Endodermal cell (in vitro differentiated cells): ENCODE results near the gene C17orf50. TPM values are rescaled to one million over a fixed set of nuclear protein-coding genes. Genes with fewer than 3 reads are reported as not detected.

Experiments
- DNase-seq: peaks from one replicate; pipeline ENCODE4 v3.0.0-alpha.2; 2017
- H3K27ac ChIP-seq: 2 replicates; pipeline ENCODE4 v1.5.1; 2013; ENCODE audit warnings: mild to moderate bottlenecking, low read depth, low read length, moderate library complexity
- H3K27me3 ChIP-seq: 2 replicates; pipeline ENCODE4 v1.6.1; 2013; ENCODE audit warnings: mild to moderate bottlenecking, low read length, moderate library complexity; ENCODE audit not compliant: insufficient read depth, control insufficient read depth, poor library complexity, severe bottlenecking
- H3K36me3 ChIP-seq: 2 replicates; pipeline ENCODE4 v1.7.0; 2013; ENCODE audit warnings: mild to moderate bottlenecking, low read length, moderate library complexity; ENCODE audit not compliant: control insufficient read depth, insufficient read depth
- H3K4me1 ChIP-seq: one replicate; pipeline ENCODE4 v1.7.0; 2013; ENCODE audit warnings: low read length; ENCODE audit not compliant: control insufficient read depth, insufficient read depth
- H3K4me3 ChIP-seq: 2 replicates; pipeline ENCODE4 v1.5.1; 2013; ENCODE audit warnings: mild to moderate bottlenecking, low read length, moderate library complexity
- H3K9ac ChIP-seq: 2 replicates; pipeline ENCODE4 v1.6.1; 2013; ENCODE audit warnings: mild to moderate bottlenecking, low read length, moderate library complexity; ENCODE audit not compliant: poor library complexity, severe bottlenecking; ENCODE audit errors: extremely low read depth
- H3K9me3 ChIP-seq: 2 replicates; pipeline ENCODE4 v1.6.1; 2013; ENCODE audit warnings: mild to moderate bottlenecking, low read length, moderate library complexity; ENCODE audit not compliant: control insufficient read depth
- H3K27ac Mint-ChIP-seq: 2 replicates; pipeline ENCODE4 v1.8.0; 2020; ENCODE audit warnings: mixed read lengths
- H3K27me3 Mint-ChIP-seq: 2 replicates; pipeline ENCODE4 v1.8.0; 2021; ENCODE audit warnings: mild to moderate bottlenecking, mixed read lengths; ENCODE audit not compliant: insufficient read depth
- H3K36me3 Mint-ChIP-seq: 2 replicates; pipeline ENCODE4 v1.8.0; 2020; ENCODE audit warnings: low read depth, mixed read lengths
- H3K4me1 Mint-ChIP-seq: 2 replicates; pipeline ENCODE4 v1.8.0; 2020; ENCODE audit warnings: mixed read lengths
- H3K4me3 Mint-ChIP-seq: 2 replicates; pipeline ENCODE4 v1.8.0; 2020; ENCODE audit warnings: mild to moderate bottlenecking, moderate library complexity, mixed read lengths
- H3K9me3 Mint-ChIP-seq: 2 replicates; pipeline ENCODE4 v1.8.0; 2020; ENCODE audit warnings: mild to moderate bottlenecking, mixed read lengths
- WGBS, 2 experiments: methylation state at CpG; one replicate each; pipeline versions ENCODE4 v1.1.5 to v1.1.7; 2013; ENCODE audit warnings: missing lambda C conversion rate in 2 of 2, mixed read lengths in 1 of 2; ENCODE audit not compliant: insufficient coverage in 1 of 2, insufficient read length in 1 of 2; 5-methylcytosine and 5-hydroxymethylcytosine counted together
- total RNA-seq, 2 donors: library from RNA; stranded (reverse); fragmentation: NEBNext Ultra II Directional in 1 of 2; extraction: Animal tissue kit (Norgen Biotek cat#: 25700) in 1 of 2; gene quantifications; 2 replicates in 1 of 2; 3 replicates in 1 of 2; pipeline ENCODE4 v1.2.1, GENCODE V29; 2021
- TF ChIP-seq, protein P1 (sequence below): fragments of 200-600 bp; sonication (generic); conservative IDR thresholded peaks from 2 replicates; pipeline ENCODE4 v1.5.0; 2021; ENCODE audit warnings: antibody characterized with exemption, mild to moderate bottlenecking

Gene C17orf50
- total RNA-seq, 2 donors from 2014 or later, result not detected

DNA sequence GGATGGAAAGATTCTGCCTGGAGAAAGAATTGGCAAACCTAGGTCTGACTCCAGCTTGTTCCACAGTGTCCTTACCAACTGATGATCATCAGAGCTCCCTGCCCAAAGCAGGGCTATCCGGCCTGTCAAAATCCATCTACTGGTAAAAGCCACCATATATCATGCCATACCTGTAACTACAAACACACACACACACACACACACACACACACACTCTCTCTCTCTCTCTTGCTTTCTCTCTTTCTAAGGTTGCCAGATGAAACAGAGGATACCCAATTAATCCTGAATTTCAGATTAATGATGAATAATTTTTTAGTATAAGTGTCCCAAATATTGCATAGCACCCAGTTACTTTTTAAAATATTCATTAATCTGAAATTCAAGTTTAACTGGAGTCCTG, 36.3 kb downstream of the C17orf50 start:
- no peaks in the 10 kb centered on the region for H3K9me3 ChIP-seq
- Mint-ChIP-seq H3K9me3 (no peaks in the 10 kb centered on the region), H3K36me3 (no peaks in the 10 kb centered on the region), H3K4me3 (no peak overlapping the region), H3K4me1 (no peaks in the 10 kb centered on the region), H3K27me3 (peaks cover 78% of the 10 kb centered on the region), H3K27ac (no peak overlapping the region)
- H3K9ac ChIP-seq, result no peak overlapping the region
- H3K4me1 ChIP-seq, result no peaks in the 10 kb centered on the region
- peaks cover 81% of the 10 kb centered on the region for H3K27me3 ChIP-seq
- H3K36me3 ChIP-seq, result no peaks in the 10 kb centered on the region
- H3K27ac ChIP-seq, result no peak overlapping the region
- WGBS, 2 experiments, result 60 to 77% methylated on average over 1 of the region's 1 CpG
- no peak overlapping the region for H3K4me3 ChIP-seq
- TF ChIP-seq, protein P1, sequence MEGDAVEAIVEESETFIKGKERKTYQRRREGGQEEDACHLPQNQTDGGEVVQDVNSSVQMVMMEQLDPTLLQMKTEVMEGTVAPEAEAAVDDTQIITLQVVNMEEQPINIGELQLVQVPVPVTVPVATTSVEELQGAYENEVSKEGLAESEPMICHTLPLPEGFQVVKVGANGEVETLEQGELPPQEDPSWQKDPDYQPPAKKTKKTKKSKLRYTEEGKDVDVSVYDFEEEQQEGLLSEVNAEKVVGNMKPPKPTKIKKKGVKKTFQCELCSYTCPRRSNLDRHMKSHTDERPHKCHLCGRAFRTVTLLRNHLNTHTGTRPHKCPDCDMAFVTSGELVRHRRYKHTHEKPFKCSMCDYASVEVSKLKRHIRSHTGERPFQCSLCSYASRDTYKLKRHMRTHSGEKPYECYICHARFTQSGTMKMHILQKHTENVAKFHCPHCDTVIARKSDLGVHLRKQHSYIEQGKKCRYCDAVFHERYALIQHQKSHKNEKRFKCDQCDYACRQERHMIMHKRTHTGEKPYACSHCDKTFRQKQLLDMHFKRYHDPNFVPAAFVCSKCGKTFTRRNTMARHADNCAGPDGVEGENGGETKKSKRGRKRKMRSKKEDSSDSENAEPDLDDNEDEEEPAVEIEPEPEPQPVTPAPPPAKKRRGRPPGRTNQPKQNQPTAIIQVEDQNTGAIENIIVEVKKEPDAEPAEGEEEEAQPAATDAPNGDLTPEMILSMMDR, result no peak
- no peak for DNase-seq

DNA sequence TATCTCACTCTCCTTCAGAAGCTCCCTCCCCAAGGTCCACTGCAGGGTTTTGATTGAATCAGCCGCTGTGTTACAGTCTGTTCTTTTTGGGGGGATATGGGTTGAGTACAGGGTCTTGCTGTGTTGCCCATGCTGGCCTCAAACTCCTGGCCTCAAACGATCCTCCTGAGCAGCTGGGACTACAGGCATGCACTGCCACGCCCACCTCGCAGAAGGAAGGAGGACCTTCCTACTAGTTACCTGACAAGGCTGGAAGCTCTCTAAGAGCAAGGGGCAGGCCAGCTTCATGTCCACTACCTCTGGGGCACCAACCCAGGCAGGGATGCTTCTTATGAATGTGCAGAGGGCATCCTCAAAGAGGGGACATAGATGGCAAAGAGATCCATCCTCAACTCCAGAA, 36.7 kb downstream of the C17orf50 start:
- Histone ChIP-seq H3K36me3 (no peaks in the 10 kb centered on the region), H3K27me3 (peaks cover 77% of the 10 kb centered on the region), H3K4me3 (no peak overlapping the region), H3K4me1 (no peaks in the 10 kb centered on the region), H3K9ac (no peak overlapping the region), H3K9me3 (no peaks in the 10 kb centered on the region), H3K27ac (no peak overlapping the region)
- no peak overlapping the region for H3K27ac Mint-ChIP-seq
- no peak overlapping the region for H3K4me3 Mint-ChIP-seq
- H3K9me3 Mint-ChIP-seq, result no peaks in the 10 kb centered on the region
- no peak for DNase-seq
- H3K27me3 Mint-ChIP-seq, result peaks cover 75% of the 10 kb centered on the region
- no peaks in the 10 kb centered on the region for H3K4me1 Mint-ChIP-seq
- H3K36me3 Mint-ChIP-seq, result no peaks in the 10 kb centered on the region
- WGBS, 2 experiments, result 40 to 63% methylated on average over 1 to 4 of the region's 4 CpGs
- TF ChIP-seq, protein P1, result no peak

DNA sequence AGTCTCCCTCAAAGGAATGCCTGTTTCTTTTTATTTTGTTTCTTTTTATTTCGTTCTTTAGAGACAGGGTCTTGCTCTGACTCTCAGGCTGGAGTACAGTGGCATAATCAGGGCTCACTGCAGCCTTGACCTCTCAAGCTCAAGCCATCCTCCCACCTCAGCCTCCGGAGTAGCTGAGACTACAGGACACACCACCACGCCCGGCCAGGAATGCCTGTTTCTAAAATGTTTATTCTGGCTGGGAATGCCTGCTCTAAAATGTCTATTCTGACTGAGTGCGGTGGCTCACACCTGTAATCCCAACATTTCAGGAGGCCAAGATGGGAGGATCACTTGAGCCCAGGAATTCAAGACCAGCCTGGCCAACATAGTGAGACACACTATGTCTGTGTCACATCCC, 37.2 kb downstream of the C17orf50 start:
- no peaks in the 10 kb centered on the region for H3K36me3 Mint-ChIP-seq
- no peak for DNase-seq
- 86 to 87% methylated on average over 5 of the region's 5 CpGs for WGBS, 2 experiments
- H3K9me3 Mint-ChIP-seq, result no peaks in the 10 kb centered on the region
- no peak overlapping the region for H3K27ac ChIP-seq
- H3K4me1 ChIP-seq, result no peaks in the 10 kb centered on the region
- no peak overlapping the region for H3K27ac Mint-ChIP-seq
- no peak overlapping the region for H3K4me3 ChIP-seq
- H3K27me3 Mint-ChIP-seq, result peaks cover 70% of the 10 kb centered on the region
- TF ChIP-seq, protein P1, result no peak
- no peaks in the 10 kb centered on the region for H3K4me1 Mint-ChIP-seq
- no peak overlapping the region for H3K9ac ChIP-seq
- peaks cover 71% of the 10 kb centered on the region for H3K27me3 ChIP-seq
- H3K36me3 ChIP-seq, result no peaks in the 10 kb centered on the region
- no peak overlapping the region for H3K4me3 Mint-ChIP-seq
- no peaks in the 10 kb centered on the region for H3K9me3 ChIP-seq
